ENCODE results near the gene METTL14.

METTL14 gene

GRCh38 chr4:118757761-118758251 lies 72.6 kb downstream of the METTL14 start:
- TF ChIP-seq, protein P1, sequence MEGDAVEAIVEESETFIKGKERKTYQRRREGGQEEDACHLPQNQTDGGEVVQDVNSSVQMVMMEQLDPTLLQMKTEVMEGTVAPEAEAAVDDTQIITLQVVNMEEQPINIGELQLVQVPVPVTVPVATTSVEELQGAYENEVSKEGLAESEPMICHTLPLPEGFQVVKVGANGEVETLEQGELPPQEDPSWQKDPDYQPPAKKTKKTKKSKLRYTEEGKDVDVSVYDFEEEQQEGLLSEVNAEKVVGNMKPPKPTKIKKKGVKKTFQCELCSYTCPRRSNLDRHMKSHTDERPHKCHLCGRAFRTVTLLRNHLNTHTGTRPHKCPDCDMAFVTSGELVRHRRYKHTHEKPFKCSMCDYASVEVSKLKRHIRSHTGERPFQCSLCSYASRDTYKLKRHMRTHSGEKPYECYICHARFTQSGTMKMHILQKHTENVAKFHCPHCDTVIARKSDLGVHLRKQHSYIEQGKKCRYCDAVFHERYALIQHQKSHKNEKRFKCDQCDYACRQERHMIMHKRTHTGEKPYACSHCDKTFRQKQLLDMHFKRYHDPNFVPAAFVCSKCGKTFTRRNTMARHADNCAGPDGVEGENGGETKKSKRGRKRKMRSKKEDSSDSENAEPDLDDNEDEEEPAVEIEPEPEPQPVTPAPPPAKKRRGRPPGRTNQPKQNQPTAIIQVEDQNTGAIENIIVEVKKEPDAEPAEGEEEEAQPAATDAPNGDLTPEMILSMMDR (IDR thresholded peaks at IDR 0.05; ENCODE audit: low read depth, low read length, missing control alignments), result no peak
- H3K4me3 ChIP-seq (ENCODE audit: low read depth, low read length), result no peak overlapping the region
- DNase-seq (ENCODE audit: low read depth), result no peak

DNA sequence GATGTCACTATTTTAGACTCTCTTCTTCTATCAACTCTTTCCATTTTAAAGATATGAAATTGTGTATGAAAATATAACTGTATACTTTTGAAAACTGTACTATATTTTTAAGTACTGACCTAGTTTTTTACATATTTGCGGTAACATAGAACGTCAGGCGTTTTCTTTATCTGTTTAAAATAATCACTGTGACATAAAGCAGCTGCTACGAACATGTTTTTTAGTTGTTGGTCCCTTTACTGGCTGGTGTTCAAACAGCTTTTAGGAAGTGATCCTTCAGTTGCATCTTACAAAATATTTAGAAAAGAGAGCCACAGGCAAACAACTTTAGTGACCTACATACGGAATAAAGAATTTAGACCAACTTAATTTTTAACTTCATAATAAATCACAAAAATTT lies 73.1 kb downstream of the METTL14 start:
- H3K4me3 ChIP-seq (ENCODE audit: low read depth, low read length), result no peak overlapping the region
- TF ChIP-seq, protein P1 (IDR thresholded peaks at IDR 0.05; ENCODE audit: low read depth, low read length, missing control alignments), result no peak
- no peak for DNase-seq (ENCODE audit: low read depth)

DNA sequence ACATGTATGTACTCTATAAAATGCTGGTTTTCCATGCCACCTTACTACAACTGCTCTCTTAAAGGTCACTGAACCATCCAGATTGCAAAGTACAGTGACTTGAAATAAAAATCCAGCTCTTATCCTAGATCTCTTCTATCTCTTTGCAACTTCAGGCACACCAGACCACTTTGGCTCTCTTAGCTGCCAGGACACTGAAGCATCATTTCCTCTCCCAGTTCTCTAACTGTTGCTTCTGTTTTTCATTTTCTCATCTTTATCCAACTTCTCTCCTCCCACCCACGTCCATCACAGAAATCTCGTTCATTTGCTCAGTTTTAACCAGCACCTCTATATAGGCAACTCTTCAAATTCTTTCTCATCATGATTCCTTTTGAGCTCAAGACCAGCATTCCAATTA lies 74.3 kb downstream of the METTL14 start:
- no peak for DNase-seq (ENCODE audit: low read depth)
- H3K4me3 ChIP-seq (ENCODE audit: low read depth, low read length), result no peak overlapping the region
- TF ChIP-seq, protein P1 (IDR thresholded peaks at IDR 0.05; ENCODE audit: low read depth, low read length, missing control alignments), result no peak

- DNase-seq (ENCODE audit: low read depth), result no peak
- no peak overlapping the region for H3K4me3 ChIP-seq (ENCODE audit: low read depth, low read length)
- TF ChIP-seq, protein P1 (IDR thresholded peaks at IDR 0.05; ENCODE audit: low read depth, low read length, missing control alignments), result no peak
Observed at GRCh38 chr4:118760092-118760491, 74.9 kb downstream of the METTL14 start.

DNA sequence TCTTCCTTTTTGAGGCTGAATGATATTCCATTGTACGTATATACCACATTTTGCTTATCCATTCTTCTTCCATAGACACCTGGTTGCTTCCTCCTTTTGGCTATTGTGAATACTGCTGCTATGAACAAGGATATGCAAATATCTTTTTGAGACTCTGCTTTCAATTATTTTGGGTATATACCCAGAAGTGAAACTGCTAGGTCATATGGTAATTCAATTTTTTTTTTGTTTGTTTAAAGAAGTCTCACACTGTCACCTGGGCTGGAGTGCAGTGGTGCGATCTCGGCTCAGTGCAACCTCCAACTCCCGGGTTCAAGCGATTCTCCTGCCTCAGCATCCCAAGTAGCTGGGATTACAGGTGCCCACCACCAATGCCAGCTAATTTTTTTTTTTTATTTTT lies 75.3 kb downstream of the METTL14 start:
- TF ChIP-seq, protein P1 (IDR thresholded peaks at IDR 0.05; ENCODE audit: low read depth, low read length, missing control alignments), result no peak
- peak; percentile 39 for DNase-seq (ENCODE audit: low read depth)

DNA sequence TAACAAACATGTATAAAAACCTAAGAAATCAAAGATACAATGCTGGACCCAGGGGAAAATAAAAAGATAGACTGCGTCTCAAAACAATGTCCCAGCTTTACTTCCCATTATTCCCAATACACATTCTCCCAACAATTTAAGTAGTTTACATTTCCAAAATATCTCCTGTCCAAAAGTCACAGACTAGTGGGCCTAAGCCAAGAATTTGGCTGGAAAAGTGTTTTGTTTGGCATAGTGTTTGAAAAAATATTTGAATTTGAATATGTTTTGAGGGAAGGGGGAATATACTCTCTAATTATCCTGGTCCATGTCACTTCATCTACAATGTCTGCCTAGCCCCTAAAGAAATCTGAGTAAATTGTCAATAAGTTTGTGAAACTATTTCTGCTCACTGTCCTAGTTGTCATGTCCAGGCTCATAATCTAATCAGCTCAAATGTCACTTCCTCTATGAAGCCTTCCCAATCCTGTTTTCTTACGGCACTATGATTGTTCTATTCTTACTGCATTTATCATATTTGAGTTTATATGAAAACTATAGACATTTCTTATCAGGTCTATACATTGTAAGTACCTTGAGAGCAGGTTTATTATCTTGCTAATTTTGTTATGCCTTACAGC lies 76.3 kb downstream of the METTL14 start:
- TF ChIP-seq, protein P1 (IDR thresholded peaks at IDR 0.05; ENCODE audit: low read depth, low read length, missing control alignments), result no peak
- no peak overlapping the region for H3K4me3 ChIP-seq (ENCODE audit: low read depth, low read length)

More for the DNA sequence above, 75.3 kb downstream of the METTL14 start:
- H3K4me3 ChIP-seq (ENCODE audit: low read depth, low read length), result no peak overlapping the region

DNA sequence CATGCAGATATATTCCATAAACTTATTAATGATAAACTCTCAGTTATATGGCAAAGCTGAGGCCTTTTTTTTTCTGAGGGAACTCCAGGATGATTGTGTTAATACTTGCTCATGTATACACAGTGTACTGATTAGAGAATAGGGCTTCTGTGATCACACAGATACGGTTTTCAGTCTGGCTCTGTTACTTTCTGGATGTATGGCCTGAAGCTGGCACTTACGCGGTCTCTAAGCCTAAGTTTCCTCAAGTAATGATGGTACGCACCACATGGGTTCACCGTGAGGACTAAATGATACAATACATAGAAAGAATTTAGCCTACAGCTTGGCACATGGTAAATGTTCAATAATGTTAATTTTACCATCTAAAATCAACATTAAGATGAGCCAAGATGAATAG lies 77.0 kb downstream of the METTL14 start:
- TF ChIP-seq, protein P1 (IDR thresholded peaks at IDR 0.05; ENCODE audit: low read depth, low read length, missing control alignments), result no peak
- H3K4me3 ChIP-seq (ENCODE audit: low read depth, low read length), result no peak overlapping the region
- no peak for DNase-seq (ENCODE audit: low read depth)

More for the DNA sequence above, 76.3 kb downstream of the METTL14 start:
- DNase-seq (ENCODE audit: low read depth), result no peak

Measured in GM12864 (cell line).